Panc1 (cell line): ENCODE data around the gene DPYSL3. TPM values are rescaled to one million over a fixed set of nuclear protein-coding genes. Genes with fewer than 3 reads are reported as not detected.

Source experiments
- ATAC-seq: fragments of 200-7000 bp; cut with Tn5 transposase; 2 replicates; pipeline ENCODE4 v1.9.1; 2020; ENCODE audit warnings: mild to moderate bottlenecking, moderate library complexity
- BruUV-seq: library from RNA; stranded (reverse); fragments of 400-500 nt; replicated peaks from 2 replicates; lab custom pipeline; 2021; lab: Mats Ljungman, UMichigan
- CTCF ChIA-PET: fragments of 300-600 bp; sonication (Branson Sonifier 250); formaldehyde crosslinking; loops from one replicate; lab custom pipeline; 2022; ENCODE audit warnings: antibody characterized with exemption; lab: Charles Lee
- POLR2A ChIA-PET: fragments of 300-600 bp; sonication (Branson Sonifier 250); formaldehyde crosslinking; loops from one replicate; lab custom pipeline; 2022; ENCODE audit warnings: antibody characterized with exemption; lab: Charles Lee
- DNase-seq: peaks from one replicate; pipeline ENCODE4 v3.0.0-alpha.2; 2010; ENCODE audit warnings: low read depth, low spot score
- H3K27ac ChIP-seq: 2 replicates; pipeline ENCODE4 v1.5.1; 2011; ENCODE audit warnings: mild to moderate bottlenecking, low read length, inconsistent platforms
- H3K27me3 ChIP-seq: fragments of 200-500 bp; sonication (Bioruptor generic); 2 replicates; pipeline ENCODE4 v1.6.0; 2014; ENCODE audit warnings: low read length, inconsistent platforms; ENCODE audit not compliant: control insufficient read depth, insufficient read depth
- H3K36me3 ChIP-seq: fragments of 200-500 bp; sonication (Bioruptor generic); 2 replicates; pipeline ENCODE4 v1.5.1; 2014; ENCODE audit warnings: inconsistent platforms, mild to moderate bottlenecking, low read length, moderate library complexity; ENCODE audit not compliant: control insufficient read depth, insufficient read depth
- H3K4me1 ChIP-seq: 2 replicates; pipeline ENCODE4 v1.5.1; 2011; ENCODE audit warnings: inconsistent platforms, mild to moderate bottlenecking, low read length, moderate library complexity; ENCODE audit not compliant: control insufficient read depth, insufficient read depth
- H3K4me3 ChIP-seq, 2 experiments: 2 replicates each; pipeline ENCODE4 v1.5.1; 2011 to 2012; ENCODE audit warnings: low read depth in 2 of 2, low read length in 2 of 2, mild to moderate bottlenecking in 2 of 2, inconsistent platforms in 1 of 2, moderate library complexity in 1 of 2
- H3K9me3 ChIP-seq: fragments of 200-500 bp; sonication (Bioruptor generic); 2 replicates; pipeline ENCODE4 v1.5.1; 2014; ENCODE audit warnings: low read depth, mild to moderate bottlenecking, inconsistent platforms, low read length, moderate library complexity; ENCODE audit not compliant: control insufficient read depth, insufficient read depth
- CTCF ChIP-seq: fragments of 450-650 bp; IDR thresholded peaks from 2 replicates; pipeline ENCODE4 v1.5.1; 2017; ENCODE audit warnings: mild to moderate bottlenecking
- POLR2AphosphoS5 ChIP-seq: IDR thresholded peaks from 2 replicates; pipeline ENCODE4 v1.6.1; 2012; ENCODE audit warnings: mild to moderate bottlenecking, low read depth, low read length, moderate library complexity
- REST ChIP-seq, 2 experiments: IDR thresholded peaks; 2 replicates each; pipeline ENCODE4 v1.6.1; 2011 to 2012; ENCODE audit warnings: low read depth in 2 of 2, control low read depth in 1 of 2, low read length in 1 of 2, mild to moderate bottlenecking in 1 of 2, moderate library complexity in 1 of 2; ENCODE audit not compliant: insufficient read depth in 1 of 2
- SIN3A ChIP-seq: IDR thresholded peaks from 2 replicates; pipeline ENCODE4 v1.6.1; 2012; ENCODE audit warnings: low read depth, mild to moderate bottlenecking, low read length, moderate library complexity, borderline replicate concordance; ENCODE audit not compliant: insufficient read depth
- TCF7L2 ChIP-seq: IDR thresholded peaks from 2 replicates; pipeline ENCODE4 v1.6.1; 2011; ENCODE audit warnings: mild to moderate bottlenecking, low read depth, low read length, inconsistent platforms
- in situ Hi-C: cut with HindIII; loops from 2 replicates; pipeline ENCODE4 v1.10.0; 2016; ENCODE audit warnings: low sequenced_read_pairs, low pct_unique_long_range_greater_than_20kb
- intact Hi-C: fragments of 100-400 bp; cut with micrococcal nuclease; formaldehyde crosslinking; loops from one replicate; pipeline ENCODE4 v1.10.0; 2022; ENCODE audit not compliant: unreplicated experiment
- total RNA-seq: library from RNA; stranded (reverse); gene quantifications from one replicate; pipeline ENCODE4 v1.2.1, GENCODE V29; 2021; ENCODE audit not compliant: unreplicated experiment

The DPYSL3 gene
- total RNA-seq, 1 experiment from 2014 or later = 1.1 TPM

GRCh38 chr5:147451193-147451592 lies 58.7 kb downstream of the DPYSL3 start:
- intact Hi-C loops = no loop called here
- Histone ChIP-seq H3K36me3 (no peaks in the 10 kb centered on the region), H3K27ac (no peak overlapping the region), H3K4me3 (no peak overlapping the region), H3K27me3 (peaks cover 16% of the 10 kb centered on the region), H3K4me1 (peaks cover 6% of the 10 kb centered on the region; the same call in 1 of the 2 replicates), H3K9me3 (no peaks in the 10 kb centered on the region)
- ATAC-seq = no peak
- POLR2A ChIA-PET = no interaction called here
- in situ Hi-C loops = no loop called here
- no peak for DNase-seq
- TF ChIP-seq POLR2AphosphoS5 (no peak), CTCF (no peak)
- no TSS peak for BruUV-seq
- CTCF ChIA-PET = interaction anchor here (0.6 kb wide), 1 partner anchor 127 kb away, joined by 3 read pairs; no protein-coding TSS in a partner anchor

DNA sequence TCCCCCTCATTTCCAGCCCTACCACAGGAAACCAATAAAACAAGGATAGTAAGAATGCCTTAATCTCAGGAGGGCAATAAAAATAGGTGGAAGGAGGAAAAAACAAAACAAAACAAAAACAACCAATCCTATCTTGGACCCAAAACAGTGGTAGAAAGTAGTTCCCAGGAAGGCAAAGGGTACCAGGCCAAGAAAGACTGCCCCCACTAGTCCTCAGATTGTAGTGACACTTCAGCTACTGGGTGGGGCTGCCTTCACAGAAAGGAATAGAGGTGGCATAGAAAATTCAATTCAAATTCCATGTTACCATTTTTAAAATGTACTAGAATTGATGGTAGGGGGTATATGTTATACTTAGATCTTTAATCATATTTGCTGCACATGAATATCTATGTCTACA lies 59.3 kb downstream of the DPYSL3 start:
- no TSS peak for BruUV-seq
- ChIA-PET POLR2A (no interaction called here), CTCF (interaction anchor here (0.6 kb wide), 1 partner anchor 127 kb away, joined by 3 read pairs; no protein-coding TSS in a partner anchor)
- Histone ChIP-seq H3K27me3 (peaks cover 16% of the 10 kb centered on the region), H3K9me3 (no peaks in the 10 kb centered on the region), H3K4me3 (no peak overlapping the region), H3K36me3 (no peaks in the 10 kb centered on the region), H3K4me1 (peaks cover 6% of the 10 kb centered on the region; the same call in 1 of the 2 replicates), H3K27ac (no peak overlapping the region)
- intact Hi-C loops (no loop called here), in situ Hi-C loops (no loop called here)
- ATAC-seq (no peak), DNase-seq (no peak)
- TF ChIP-seq REST (IDR thresholded peaks at IDR 0.05; ENCODE audit: insufficient read depth in 1 of 2, low read depth in 2 of 2, low read length in 1 of 2) (no peak), POLR2AphosphoS5 (no peak), CTCF (no peak), TCF7L2 (no peak)

DNA sequence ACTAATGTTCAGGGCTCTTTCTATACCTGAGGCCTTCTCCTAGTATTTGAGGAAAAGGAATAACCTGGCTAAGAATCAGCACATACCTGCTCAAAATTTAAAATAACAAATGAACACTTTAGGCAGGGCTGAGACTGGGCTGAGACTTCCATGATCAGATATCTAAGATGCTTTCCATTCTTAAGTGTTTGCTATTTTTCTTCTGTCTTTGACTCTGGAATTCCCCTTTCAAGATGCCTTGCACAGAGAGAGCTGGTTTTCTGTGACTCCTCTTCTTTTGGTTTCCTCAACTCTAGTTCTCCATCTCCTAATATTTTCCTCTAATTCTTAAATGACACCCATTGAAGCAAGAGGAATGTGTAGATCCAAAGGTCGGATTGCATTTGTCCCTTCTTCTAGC lies 61.1 kb downstream of the DPYSL3 start:
- DNase-seq (no peak), ATAC-seq (no peak)
- in situ Hi-C loops = no loop called here
- CTCF ChIA-PET = no interaction called here
- POLR2A ChIA-PET = no interaction called here
- peaks cover 4% of the 10 kb centered on the region; the same call in 1 of the 2 replicates for H3K27me3 ChIP-seq
- no peaks in the 10 kb centered on the region for H3K9me3 ChIP-seq
- H3K4me3 ChIP-seq = no peak overlapping the region
- intact Hi-C loops = no loop called here
- H3K4me1 ChIP-seq = peaks cover 3% of the 10 kb centered on the region; the same call in 1 of the 2 replicates
- BruUV-seq = no TSS peak
- TF ChIP-seq CTCF (no peak), REST (IDR thresholded peaks at IDR 0.05; ENCODE audit: insufficient read depth in 1 of 2, low read depth in 2 of 2, low read length in 1 of 2) (no peak), TCF7L2 (no peak), SIN3A (no peak), POLR2AphosphoS5 (no peak)
- H3K27ac ChIP-seq = no peak overlapping the region
- H3K36me3 ChIP-seq = no peaks in the 10 kb centered on the region
